HUES48 (cell line): ENCODE measurements around the gene SNAP91.

Experiments
- H3K27ac ChIP-seq: one replicate; pipeline ENCODE4 v1.7.0; 2013; ENCODE audit warnings: low read depth, low read length, inconsistent platforms
- H3K27me3 ChIP-seq: 2 replicates; pipeline ENCODE4 v1.6.1; 2013; ENCODE audit warnings: mild to moderate bottlenecking, low read length; ENCODE audit not compliant: control insufficient read depth, insufficient read depth
- H3K36me3 ChIP-seq: 2 replicates; pipeline ENCODE4 v1.6.1; 2013; ENCODE audit warnings: low read length; ENCODE audit not compliant: control insufficient read depth, insufficient read depth
- H3K4me1 ChIP-seq: 2 replicates; pipeline ENCODE4 v1.6.1; 2013; ENCODE audit warnings: mild to moderate bottlenecking, low read length; ENCODE audit not compliant: control insufficient read depth, insufficient read depth
- H3K4me3 ChIP-seq: 2 replicates; pipeline ENCODE4 v1.5.1; 2013; ENCODE audit warnings: mild to moderate bottlenecking, low read depth, low read length
- H3K9ac ChIP-seq: 2 replicates; pipeline ENCODE4 v1.6.1; 2013; ENCODE audit warnings: mild to moderate bottlenecking, low read depth, low read length, moderate library complexity
- H3K9me3 ChIP-seq: 2 replicates; pipeline ENCODE4 v1.6.1; 2013; ENCODE audit warnings: low read length; ENCODE audit not compliant: control insufficient read depth, insufficient read depth

The SNAP91 gene

GRCh38 chr6:83511266-83511665 is 197.6 kb downstream of the SNAP91 start:
- Histone ChIP-seq H3K36me3 (no peaks in the 10 kb centered on the region), H3K9me3 (no peaks in the 10 kb centered on the region), H3K4me1 (0 out of 2 replicates have a peak, but pooled peaks cover 5% of the 10 kb centered on the region), H3K9ac (no peak overlapping the region), H3K27me3 (peaks cover 11% of the 10 kb centered on the region; the same call in 1 of the 2 replicates), H3K27ac (no peak overlapping the region), H3K4me3 (0 out of 2 replicates have a peak overlapping the region, but pooled peaks have one; percentile 85)

- Histone ChIP-seq H3K36me3 (no peaks in the 10 kb centered on the region), H3K9me3 (no peaks in the 10 kb centered on the region), H3K27ac (no peak overlapping the region), H3K9ac (no peak overlapping the region), H3K27me3 (peaks cover 11% of the 10 kb centered on the region; the same call in 1 of the 2 replicates), H3K4me1 (0 out of 2 replicates have a peak, but pooled peaks cover 5% of the 10 kb centered on the region), H3K4me3 (no peak overlapping the region)
These were observed 198.1 kb downstream of the SNAP91 start for GRCh38 chr6:83510791-83511190.

GRCh38 chr6:83509441-83509840 is 199.5 kb downstream of the SNAP91 start:
- Histone ChIP-seq H3K9ac (no peak overlapping the region), H3K36me3 (no peaks in the 10 kb centered on the region), H3K27me3 (peaks cover 11% of the 10 kb centered on the region; the same call in 1 of the 2 replicates), H3K4me1 (0 out of 2 replicates have a peak, but pooled peaks cover 5% of the 10 kb centered on the region), H3K27ac (no peak overlapping the region), H3K9me3 (no peaks in the 10 kb centered on the region), H3K4me3 (no peak overlapping the region)

GRCh38 chr6:83505356-83505755 is 203.5 kb downstream of the SNAP91 start:
- Histone ChIP-seq H3K9ac (no peak overlapping the region), H3K27ac (no peak overlapping the region), H3K4me3 (no peak overlapping the region), H3K4me1 (no peaks in the 10 kb centered on the region), H3K27me3 (no peaks in the 10 kb centered on the region), H3K36me3 (no peaks in the 10 kb centered on the region), H3K9me3 (no peaks in the 10 kb centered on the region)
